Thyroid gland (tissue), 4 donors: ENCODE data around the gene PLEKHH2. TPM values are rescaled to one million over a fixed set of nuclear protein-coding genes. Genes with fewer than 3 reads are reported as not detected.

ENCODE experiments used
- DNase-seq, 2 donors: peaks; one replicate each; pipeline ENCODE4 v3.0.0-alpha.2; 2019
- H3K27ac ChIP-seq, 3 donors: fragments of 200-600 bp; sonication (generic); 1 replicate in 2 of 3; 2 replicates in 1 of 3; pipeline ENCODE4 v1.5.1; 2016 to 2019; ENCODE audit warnings: mild to moderate bottlenecking in 1 of 3, moderate library complexity in 1 of 3
- H3K27me3 ChIP-seq: fragments of 200-600 bp; sonication (generic); one replicate; pipeline ENCODE4 v1.5.1; 2019
- H3K36me3 ChIP-seq, 2 donors: fragments of 200-600 bp; sonication (generic); one replicate each; pipeline ENCODE4 v1.5.1; 2016 to 2019
- H3K4me1 ChIP-seq, 2 donors: fragments of 200-600 bp; sonication (generic); one replicate each; pipeline ENCODE4 v1.5.1; 2017 to 2019
- H3K4me3 ChIP-seq, 3 donors: fragments of 200-600 bp; sonication (generic); replicated peaks in 1 of 3; 1 replicate in 2 of 3; 2 replicates in 1 of 3; pipeline ENCODE4 v1.5.1; 2016; ENCODE audit warnings: mild to moderate bottlenecking in 1 of 3
- H3K9me3 ChIP-seq: fragments of 200-600 bp; sonication (generic); one replicate; pipeline ENCODE4 v1.5.1; 2017
- CTCF ChIP-seq, 6 experiments: fragments of 200-600 bp in 3 of 6; fragments of 450-650 bp in 3 of 6; sonication (generic) in 3 of 6; IDR thresholded peaks; one replicate each; pipeline ENCODE4 v1.5.1; 2016 to 2019; ENCODE audit warnings: antibody characterized with exemption in 6 of 6, mild to moderate bottlenecking in 2 of 6, inconsistent platforms in 1 of 6, moderate library complexity in 1 of 6
- POLR2A ChIP-seq, 2 donors: fragments of 450-650 bp; IDR thresholded peaks; one replicate each; pipeline ENCODE4 v1.6.1; 2017; ENCODE audit warnings: antibody characterized with exemption in 2 of 2, mild to moderate bottlenecking in 2 of 2, moderate library complexity in 1 of 2
- WGBS, 2 donors: methylation state at CpG; one replicate each; pipeline ENCODE4 v1.1.5; 2017; 5-methylcytosine and 5-hydroxymethylcytosine counted together
- intact Hi-C: fragments of 100-400 bp; cut with DNase I; formaldehyde crosslinking; loops from one replicate; pipeline ENCODE4 v1.15.1; 2023
- total RNA-seq, 4 donors: library from RNA; depleted of rRNA; stranded (reverse); fragments of >200 nt; gene quantifications; one replicate each; pipeline ENCODE4 v1.2.3, GENCODE V29; 2016

Gene PLEKHH2
- total RNA-seq, 4 donors from 2014 or later, result 15.3 to 29.8 (median 22.4) TPM

GRCh38 chr2:43752302-43752701 lies 115.2 kb downstream of the PLEKHH2 start:
- H3K27me3 ChIP-seq, result no peaks in the 10 kb centered on the region
- TF ChIP-seq CTCF (IDR thresholded peaks at IDR 0.05) (no peak), POLR2A (IDR thresholded peaks at IDR 0.05) (no peak)
- intact Hi-C loops, result no loop called here
- H3K27ac ChIP-seq, result no peak overlapping the region
- no peak overlapping the region for H3K4me3 ChIP-seq
- no peak for DNase-seq
- H3K9me3 ChIP-seq, result no peaks in the 10 kb centered on the region
- H3K36me3 ChIP-seq, result no peaks in the 10 kb centered on the region
- H3K4me1 ChIP-seq, result no peaks in the 10 kb centered on the region

GRCh38 chr2:43754180-43754579 lies 117.1 kb downstream of the PLEKHH2 start:
- intact Hi-C loops, result no loop called here
- DNase-seq, result no peak
- Histone ChIP-seq H3K27me3 (no peaks in the 10 kb centered on the region), H3K4me3 (no peak overlapping the region), H3K27ac (no peak overlapping the region), H3K36me3 (no peaks in the 10 kb centered on the region), H3K4me1 (peaks cover 0 to 7% of the 10 kb centered on the region in 2 donors), H3K9me3 (no peaks in the 10 kb centered on the region)
- TF ChIP-seq POLR2A (IDR thresholded peaks at IDR 0.05) (no peak), CTCF (IDR thresholded peaks at IDR 0.05) (no peak)
- 72 to 79% methylated on average over 7 of the region's 7 CpGs for WGBS, 2 donors

GRCh38 chr2:43758739-43759138 lies 121.7 kb downstream of the PLEKHH2 start:
- no peak overlapping the region for H3K4me3 ChIP-seq
- WGBS, 2 donors, result 48 to 60% methylated on average over 3 of the region's 3 CpGs
- H3K27ac ChIP-seq, result peak overlapping the region in 1 of 3 donors; percentile 66
- no peak for DNase-seq
- intact Hi-C loops, result no loop called here
- H3K36me3 ChIP-seq, result no peaks in the 10 kb centered on the region
- H3K27me3 ChIP-seq, result no peaks in the 10 kb centered on the region
- no peaks in the 10 kb centered on the region for H3K9me3 ChIP-seq
- H3K4me1 ChIP-seq, result peaks cover 0 to 7% of the 10 kb centered on the region in 2 donors
- TF ChIP-seq POLR2A (IDR thresholded peaks at IDR 0.05) (no peak), CTCF (IDR thresholded peaks at IDR 0.05) (no peak)

- Histone ChIP-seq H3K27ac (no peak overlapping the region), H3K4me1 (peaks cover 0 to 7% of the 10 kb centered on the region in 2 donors), H3K4me3 (no peak overlapping the region), H3K27me3 (no peaks in the 10 kb centered on the region), H3K9me3 (no peaks in the 10 kb centered on the region), H3K36me3 (no peaks in the 10 kb centered on the region)
- intact Hi-C loops, result no loop called here
- TF ChIP-seq POLR2A (IDR thresholded peaks at IDR 0.05) (no peak), CTCF (IDR thresholded peaks at IDR 0.05) (no peak)
- DNase-seq, result no peak
These were observed 122.1 kb downstream of the PLEKHH2 start for GRCh38 chr2:43759195-43759594.

GRCh38 chr2:43762286-43762685 lies 125.2 kb downstream of the PLEKHH2 start:
- WGBS, 2 donors, result 49 to 56% methylated on average over 3 of the region's 3 CpGs

More at GRCh38 chr2:43762286-43762685, 125.2 kb downstream of the PLEKHH2 start:
- Histone ChIP-seq H3K4me1 (peaks cover 0 to 7% of the 10 kb centered on the region in 2 donors), H3K36me3 (no peaks in the 10 kb centered on the region), H3K27ac (no peak overlapping the region), H3K4me3 (no peak overlapping the region), H3K27me3 (no peaks in the 10 kb centered on the region), H3K9me3 (no peaks in the 10 kb centered on the region)
- intact Hi-C loops, result no loop called here
- no peak for DNase-seq
- TF ChIP-seq POLR2A (IDR thresholded peaks at IDR 0.05) (no peak), CTCF (IDR thresholded peaks at IDR 0.05) (no peak)
